Vagina (tissue), 2 donors: ENCODE measurements around the gene ERMAP.

Experiments used
- CTCF ChIP-seq, 3 experiments: fragments of 450-650 bp in 2 of 3; fragments of 200-600 bp in 1 of 3; sonication (generic) in 1 of 3; IDR thresholded peaks; one replicate each; pipeline ENCODE4 v1.5.1; 2017 to 2019; ENCODE audit warnings: antibody characterized with exemption in 3 of 3, mild to moderate bottlenecking in 2 of 3, moderate library complexity in 2 of 3
- POLR2A ChIP-seq, 2 donors: fragments of 450-650 bp; IDR thresholded peaks; one replicate each; pipeline ENCODE4 v1.6.1; 2017; ENCODE audit warnings: antibody characterized with exemption in 2 of 2, mild to moderate bottlenecking in 2 of 2, moderate library complexity in 2 of 2
- POLR2AphosphoS5 ChIP-seq, 2 donors: sonication (generic); formaldehyde crosslinking; IDR thresholded peaks; one replicate each; pipeline ENCODE4 v1.9.0; 2017; ENCODE audit warnings: antibody characterized with exemption in 2 of 2, mild to moderate bottlenecking in 2 of 2, low read depth in 1 of 2; ENCODE audit not compliant: insufficient read depth in 1 of 2

GRCh38 chr1:42776502-42776901, 40.4 kb upstream of the ERMAP start:
- TF ChIP-seq CTCF (IDR thresholded peaks at IDR 0.05): no peak
- no peak for TF ChIP-seq POLR2AphosphoS5 (IDR thresholded peaks at IDR 0.05; ENCODE audit: insufficient read depth in 1 of 2, low read depth in 1 of 2)
- TF ChIP-seq POLR2A (IDR thresholded peaks at IDR 0.05): no peak
